HEK293 (cell line): ENCODE data around the gene ISYNA1.
A peak's percentile ranks its signal among the peaks of the same experiment; 100 is the strongest.

Experiments
- GLIS1 ChIP-seq: fragments of 450-650 bp; formaldehyde crosslinking; IDR thresholded peaks from 2 replicates; pipeline ENCODE4 v1.5.1; 2016; ENCODE audit warnings: missing biosample characterization, missing genetic modification characterization
- GLIS2 ChIP-seq: fragments of 450-650 bp; formaldehyde crosslinking; IDR thresholded peaks from 2 replicates; pipeline ENCODE4 v1.5.1; 2016; ENCODE audit warnings: missing biosample characterization, missing genetic modification characterization
- KLF16 ChIP-seq: fragments of 450-650 bp; formaldehyde crosslinking; IDR thresholded peaks from 2 replicates; pipeline ENCODE4 v1.5.1; 2017; ENCODE audit warnings: missing biosample characterization, missing genetic modification characterization
- KLF7 ChIP-seq: fragments of 450-650 bp; formaldehyde crosslinking; IDR thresholded peaks from 2 replicates; pipeline ENCODE4 v1.5.1; 2016; ENCODE audit warnings: missing biosample characterization, missing genetic modification characterization, borderline replicate concordance
- KLF8 ChIP-seq: fragments of 450-650 bp; formaldehyde crosslinking; IDR thresholded peaks from 2 replicates; pipeline ENCODE4 v1.5.1; 2016; ENCODE audit warnings: missing biosample characterization, missing genetic modification characterization
- SCRT2 ChIP-seq: fragments of 450-650 bp; formaldehyde crosslinking; IDR thresholded peaks from 2 replicates; pipeline ENCODE4 v1.5.1; 2016; ENCODE audit warnings: missing biosample characterization, missing genetic modification characterization
- SP3 ChIP-seq: fragments of 450-650 bp; formaldehyde crosslinking; IDR thresholded peaks from 2 replicates; pipeline ENCODE4 v1.5.1; 2016; ENCODE audit warnings: missing biosample characterization, missing genetic modification characterization
- SP7 ChIP-seq: fragments of 450-650 bp; formaldehyde crosslinking; IDR thresholded peaks from 2 replicates; pipeline ENCODE4 v1.5.1; 2016; ENCODE audit warnings: missing biosample characterization, missing genetic modification characterization
- YY2 ChIP-seq: fragments of 450-650 bp; formaldehyde crosslinking; IDR thresholded peaks from 2 replicates; pipeline ENCODE4 v1.5.1; 2016; ENCODE audit warnings: missing biosample characterization, missing genetic modification characterization
- ZBTB1 ChIP-seq: fragments of 450-650 bp; formaldehyde crosslinking; IDR thresholded peaks from 2 replicates; pipeline ENCODE4 v1.5.1; 2016; ENCODE audit warnings: missing biosample characterization, missing genetic modification characterization
- ZBTB20 ChIP-seq: fragments of 450-650 bp; formaldehyde crosslinking; IDR thresholded peaks from 2 replicates; pipeline ENCODE4 v1.5.1; 2016; ENCODE audit warnings: missing biosample characterization, missing genetic modification characterization
- ZBTB7A ChIP-seq: fragments of 450-650 bp; formaldehyde crosslinking; IDR thresholded peaks from 2 replicates; pipeline ENCODE4 v1.5.1; 2016; ENCODE audit warnings: low read depth, missing biosample characterization, missing genetic modification characterization
- ZBTB8A ChIP-seq: fragments of 450-650 bp; formaldehyde crosslinking; IDR thresholded peaks from 2 replicates; pipeline ENCODE4 v1.5.1; 2016; ENCODE audit warnings: missing biosample characterization, missing genetic modification characterization
- ZEB2 ChIP-seq: fragments of 450-650 bp; formaldehyde crosslinking; IDR thresholded peaks from 2 replicates; pipeline ENCODE4 v1.5.1; 2016; ENCODE audit warnings: missing biosample characterization, missing genetic modification characterization
- ZNF239 ChIP-seq: fragments of 450-650 bp; formaldehyde crosslinking; IDR thresholded peaks from 2 replicates; pipeline ENCODE4 v1.5.1; 2016; ENCODE audit warnings: missing biosample characterization, missing genetic modification characterization
- ZNF24 ChIP-seq: fragments of 450-650 bp; formaldehyde crosslinking; IDR thresholded peaks from 2 replicates; pipeline ENCODE4 v1.5.1; 2016; ENCODE audit warnings: missing biosample characterization, missing genetic modification characterization
- ZNF324 ChIP-seq: fragments of 450-650 bp; formaldehyde crosslinking; IDR thresholded peaks from 2 replicates; pipeline ENCODE4 v1.5.1; 2016; ENCODE audit warnings: missing biosample characterization, missing genetic modification characterization
- ZNF335 ChIP-seq: fragments of 450-650 bp; formaldehyde crosslinking; conservative IDR thresholded peaks from 2 replicates; pipeline ENCODE4 v1.5.1; 2016; ENCODE audit warnings: missing biosample characterization, missing genetic modification characterization
- ZNF341 ChIP-seq: fragments of 450-650 bp; formaldehyde crosslinking; IDR thresholded peaks from 2 replicates; pipeline ENCODE4; 2016; ENCODE audit warnings: low read depth, missing biosample characterization, missing genetic modification characterization
- ZNF391 ChIP-seq: fragments of 450-650 bp; formaldehyde crosslinking; IDR thresholded peaks from 2 replicates; pipeline ENCODE4 v1.5.1; 2016; ENCODE audit warnings: low read depth, missing biosample characterization, missing genetic modification characterization, borderline replicate concordance
- ZNF501 ChIP-seq: fragments of 450-650 bp; formaldehyde crosslinking; IDR thresholded peaks from 2 replicates; pipeline ENCODE4 v1.5.1; 2016; ENCODE audit warnings: missing biosample characterization, missing genetic modification characterization
- ZNF600 ChIP-seq: fragments of 450-650 bp; formaldehyde crosslinking; IDR thresholded peaks from 2 replicates; pipeline ENCODE4 v1.5.1; 2016; ENCODE audit warnings: missing biosample characterization, missing genetic modification characterization
- ZNF624 ChIP-seq: fragments of 450-650 bp; formaldehyde crosslinking; IDR thresholded peaks from 2 replicates; pipeline ENCODE4 v1.5.1; 2017; ENCODE audit warnings: missing biosample characterization, missing genetic modification characterization
- ZNF76 ChIP-seq: fragments of 450-650 bp; formaldehyde crosslinking; IDR thresholded peaks from 2 replicates; pipeline ENCODE4; 2016; ENCODE audit warnings: low read depth, missing biosample characterization, missing genetic modification characterization, borderline replicate concordance
- ZNF777 ChIP-seq: fragments of 450-650 bp; formaldehyde crosslinking; IDR thresholded peaks from 2 replicates; pipeline ENCODE4 v1.5.1; 2017; ENCODE audit warnings: missing biosample characterization, missing genetic modification characterization, borderline replicate concordance
- ZNF785 ChIP-seq: fragments of 450-650 bp; formaldehyde crosslinking; IDR thresholded peaks from 2 replicates; pipeline ENCODE4 v1.5.1; 2016; ENCODE audit warnings: missing biosample characterization, missing genetic modification characterization
- TF ChIP-seq, protein P1 (sequence below): fragments of 450-650 bp; formaldehyde crosslinking; IDR thresholded peaks from 2 replicates; pipeline ENCODE4 v1.5.1; 2016; ENCODE audit warnings: missing biosample characterization, missing genetic modification characterization
- TF ChIP-seq, protein P2 (sequence below): fragments of 450-650 bp; formaldehyde crosslinking; IDR thresholded peaks from 2 replicates; pipeline ENCODE4 v1.5.1; 2016; ENCODE audit warnings: missing biosample characterization, missing genetic modification characterization
- TF ChIP-seq, protein P3 (sequence below): fragments of 450-650 bp; formaldehyde crosslinking; IDR thresholded peaks from 2 replicates; pipeline ENCODE4 v1.5.1; 2016; ENCODE audit warnings: missing biosample characterization, missing genetic modification characterization
- TF ChIP-seq, protein P4 (sequence below): fragments of 450-650 bp; formaldehyde crosslinking; IDR thresholded peaks from 2 replicates; pipeline ENCODE4 v1.5.1; 2016; ENCODE audit warnings: missing biosample characterization, missing genetic modification characterization
- TF ChIP-seq, protein P5 (sequence below): fragments of 450-650 bp; formaldehyde crosslinking; IDR thresholded peaks from 2 replicates; pipeline ENCODE4 v1.5.1; 2016; ENCODE audit warnings: missing biosample characterization, missing genetic modification characterization

The ISYNA1 gene

DNA sequence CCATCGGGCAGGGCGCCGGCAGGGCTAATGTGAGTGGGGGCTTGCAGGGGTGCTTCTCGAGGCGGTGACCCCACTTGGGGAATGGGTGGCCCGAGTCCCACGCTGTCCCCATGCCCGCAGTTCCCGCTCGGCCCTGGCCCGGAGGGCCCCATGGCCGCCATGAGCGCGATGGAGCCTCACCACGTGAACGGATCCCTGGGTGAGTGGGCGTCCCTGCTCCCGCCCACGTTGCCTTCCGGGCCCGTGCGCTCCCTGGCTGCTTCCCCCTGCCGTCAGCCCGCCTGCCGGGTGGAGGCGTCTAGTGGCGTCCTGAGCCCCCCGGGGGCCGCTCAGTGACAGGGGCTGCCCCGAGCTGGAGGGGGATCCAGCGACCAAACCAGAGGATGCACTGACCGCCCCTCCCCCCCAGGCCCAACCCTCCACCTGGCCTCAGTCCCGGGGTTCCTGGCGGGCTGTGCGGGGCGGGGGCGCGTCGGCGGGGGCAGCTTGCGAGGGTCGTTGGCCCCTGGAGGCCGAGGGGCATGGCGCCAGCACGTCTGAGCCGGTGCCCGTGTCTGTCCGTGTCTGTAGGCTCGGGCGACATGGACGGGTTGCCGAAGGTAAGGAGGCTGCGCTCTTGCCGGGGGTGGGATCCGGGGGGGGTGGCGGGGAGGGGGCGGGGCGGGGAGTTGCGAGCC is 4.8 kb downstream of the ISYNA1 start (continued):
- peak; percentile 98 for TF ChIP-seq KLF16 (tag by site-specific recombination)
- peak; percentile 93 for TF ChIP-seq YY2 (tag by site-specific recombination)
- TF ChIP-seq ZNF501 (tag by site-specific recombination) = peak; percentile 94
- TF ChIP-seq ZNF24 (tag by site-specific recombination) = peak; percentile 61; the same call in 1 of the 2 replicates
- peak; percentile 96 for TF ChIP-seq KLF8 (tag by site-specific recombination)
- TF ChIP-seq ZBTB8A (tag by site-specific recombination) = peak; percentile 97
- peak; percentile 93 for TF ChIP-seq GLIS2
- TF ChIP-seq ZBTB20 (tag by site-specific recombination) = peak; percentile 77; the same call in 1 of the 2 replicates
- peak; percentile 99 for TF ChIP-seq ZBTB7A (tag by site-specific recombination)
- TF ChIP-seq ZNF335 (tag by site-specific recombination) = peak; percentile 76
- TF ChIP-seq, protein P1, sequence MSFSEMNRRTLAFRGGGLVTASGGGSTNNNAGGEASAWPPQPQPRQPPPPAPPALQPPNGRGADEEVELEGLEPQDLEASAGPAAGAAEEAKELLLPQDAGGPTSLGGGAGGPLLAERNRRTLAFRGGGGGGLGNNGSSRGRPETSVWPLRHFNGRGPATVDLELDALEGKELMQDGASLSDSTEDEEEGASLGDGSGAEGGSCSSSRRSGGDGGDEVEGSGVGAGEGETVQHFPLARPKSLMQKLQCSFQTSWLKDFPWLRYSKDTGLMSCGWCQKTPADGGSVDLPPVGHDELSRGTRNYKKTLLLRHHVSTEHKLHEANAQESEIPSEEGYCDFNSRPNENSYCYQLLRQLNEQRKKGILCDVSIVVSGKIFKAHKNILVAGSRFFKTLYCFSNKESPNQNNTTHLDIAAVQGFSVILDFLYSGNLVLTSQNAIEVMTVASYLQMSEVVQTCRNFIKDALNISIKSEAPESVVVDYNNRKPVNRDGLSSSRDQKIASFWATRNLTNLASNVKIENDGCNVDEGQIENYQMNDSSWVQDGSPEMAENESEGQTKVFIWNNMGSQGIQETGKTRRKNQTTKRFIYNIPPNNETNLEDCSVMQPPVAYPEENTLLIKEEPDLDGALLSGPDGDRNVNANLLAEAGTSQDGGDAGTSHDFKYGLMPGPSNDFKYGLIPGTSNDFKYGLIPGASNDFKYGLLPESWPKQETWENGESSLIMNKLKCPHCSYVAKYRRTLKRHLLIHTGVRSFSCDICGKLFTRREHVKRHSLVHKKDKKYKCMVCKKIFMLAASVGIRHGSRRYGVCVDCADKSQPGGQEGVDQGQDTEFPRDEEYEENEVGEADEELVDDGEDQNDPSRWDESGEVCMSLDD (tag by site-specific recombination) = peak; percentile 97
- peak; percentile 68; the same call in 1 of the 2 replicates for TF ChIP-seq ZNF239
- TF ChIP-seq ZNF600 (tag by site-specific recombination) = peak; percentile 75; the same call in 1 of the 2 replicates
- TF ChIP-seq ZNF777 (tag by site-specific recombination) = peak; percentile 66
- peak; percentile 92 for TF ChIP-seq ZEB2 (tag by site-specific recombination)
- 0 out of 2 replicates have a peak, but pooled peaks have one; percentile 34 for TF ChIP-seq KLF7
- peak; percentile 91 for TF ChIP-seq SP7 (tag by site-specific recombination)
- TF ChIP-seq, protein P2, sequence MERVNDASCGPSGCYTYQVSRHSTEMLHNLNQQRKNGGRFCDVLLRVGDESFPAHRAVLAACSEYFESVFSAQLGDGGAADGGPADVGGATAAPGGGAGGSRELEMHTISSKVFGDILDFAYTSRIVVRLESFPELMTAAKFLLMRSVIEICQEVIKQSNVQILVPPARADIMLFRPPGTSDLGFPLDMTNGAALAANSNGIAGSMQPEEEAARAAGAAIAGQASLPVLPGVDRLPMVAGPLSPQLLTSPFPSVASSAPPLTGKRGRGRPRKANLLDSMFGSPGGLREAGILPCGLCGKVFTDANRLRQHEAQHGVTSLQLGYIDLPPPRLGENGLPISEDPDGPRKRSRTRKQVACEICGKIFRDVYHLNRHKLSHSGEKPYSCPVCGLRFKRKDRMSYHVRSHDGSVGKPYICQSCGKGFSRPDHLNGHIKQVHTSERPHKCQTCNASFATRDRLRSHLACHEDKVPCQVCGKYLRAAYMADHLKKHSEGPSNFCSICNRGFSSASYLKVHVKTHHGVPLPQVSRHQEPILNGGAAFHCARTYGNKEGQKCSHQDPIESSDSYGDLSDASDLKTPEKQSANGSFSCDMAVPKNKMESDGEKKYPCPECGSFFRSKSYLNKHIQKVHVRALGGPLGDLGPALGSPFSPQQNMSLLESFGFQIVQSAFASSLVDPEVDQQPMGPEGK (tag by site-specific recombination) = peak; percentile 99
- TF ChIP-seq, protein P3, sequence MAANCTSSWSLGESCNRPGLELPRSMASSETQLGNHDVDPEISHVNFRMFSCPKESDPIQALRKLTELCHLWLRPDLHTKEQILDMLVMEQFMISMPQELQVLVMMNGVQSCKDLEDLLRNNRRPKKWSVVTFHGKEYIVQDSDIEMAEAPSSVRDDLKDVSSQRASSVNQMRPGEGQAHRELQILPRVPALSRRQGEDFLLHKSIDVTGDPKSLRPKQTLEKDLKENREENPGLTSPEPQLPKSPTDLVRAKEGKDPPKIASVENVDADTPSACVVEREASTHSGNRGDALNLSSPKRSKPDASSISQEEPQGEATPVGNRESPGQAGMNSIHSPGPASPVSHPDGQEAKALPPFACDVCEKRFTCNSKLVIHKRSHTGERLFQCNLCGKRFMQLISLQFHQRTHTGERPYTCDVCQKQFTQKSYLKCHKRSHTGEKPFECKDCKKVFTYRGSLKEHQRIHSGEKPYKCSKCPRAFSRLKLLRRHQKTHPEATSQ (tag by site-specific recombination) = 0 out of 2 replicates have a peak, but pooled peaks have one; percentile 49
- no peak; the same call in none of the 2 replicates for TF ChIP-seq ZNF324 (tag by site-specific recombination)
- peak; percentile 79 for TF ChIP-seq SP3 (tag by site-specific recombination)
- 0 out of 2 replicates have a peak, but pooled peaks have one; percentile 20 for TF ChIP-seq SCRT2 (tag by site-specific recombination)
- TF ChIP-seq, protein P4, sequence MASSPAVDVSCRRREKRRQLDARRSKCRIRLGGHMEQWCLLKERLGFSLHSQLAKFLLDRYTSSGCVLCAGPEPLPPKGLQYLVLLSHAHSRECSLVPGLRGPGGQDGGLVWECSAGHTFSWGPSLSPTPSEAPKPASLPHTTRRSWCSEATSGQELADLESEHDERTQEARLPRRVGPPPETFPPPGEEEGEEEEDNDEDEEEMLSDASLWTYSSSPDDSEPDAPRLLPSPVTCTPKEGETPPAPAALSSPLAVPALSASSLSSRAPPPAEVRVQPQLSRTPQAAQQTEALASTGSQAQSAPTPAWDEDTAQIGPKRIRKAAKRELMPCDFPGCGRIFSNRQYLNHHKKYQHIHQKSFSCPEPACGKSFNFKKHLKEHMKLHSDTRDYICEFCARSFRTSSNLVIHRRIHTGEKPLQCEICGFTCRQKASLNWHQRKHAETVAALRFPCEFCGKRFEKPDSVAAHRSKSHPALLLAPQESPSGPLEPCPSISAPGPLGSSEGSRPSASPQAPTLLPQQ (tag by site-specific recombination) = peak; percentile 86
- TF ChIP-seq, protein P5, sequence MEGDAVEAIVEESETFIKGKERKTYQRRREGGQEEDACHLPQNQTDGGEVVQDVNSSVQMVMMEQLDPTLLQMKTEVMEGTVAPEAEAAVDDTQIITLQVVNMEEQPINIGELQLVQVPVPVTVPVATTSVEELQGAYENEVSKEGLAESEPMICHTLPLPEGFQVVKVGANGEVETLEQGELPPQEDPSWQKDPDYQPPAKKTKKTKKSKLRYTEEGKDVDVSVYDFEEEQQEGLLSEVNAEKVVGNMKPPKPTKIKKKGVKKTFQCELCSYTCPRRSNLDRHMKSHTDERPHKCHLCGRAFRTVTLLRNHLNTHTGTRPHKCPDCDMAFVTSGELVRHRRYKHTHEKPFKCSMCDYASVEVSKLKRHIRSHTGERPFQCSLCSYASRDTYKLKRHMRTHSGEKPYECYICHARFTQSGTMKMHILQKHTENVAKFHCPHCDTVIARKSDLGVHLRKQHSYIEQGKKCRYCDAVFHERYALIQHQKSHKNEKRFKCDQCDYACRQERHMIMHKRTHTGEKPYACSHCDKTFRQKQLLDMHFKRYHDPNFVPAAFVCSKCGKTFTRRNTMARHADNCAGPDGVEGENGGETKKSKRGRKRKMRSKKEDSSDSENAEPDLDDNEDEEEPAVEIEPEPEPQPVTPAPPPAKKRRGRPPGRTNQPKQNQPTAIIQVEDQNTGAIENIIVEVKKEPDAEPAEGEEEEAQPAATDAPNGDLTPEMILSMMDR = peak; percentile 75; the same call in 1 of the 2 replicates
- TF ChIP-seq ZBTB1 (tag by site-specific recombination) = 0 out of 2 replicates have a peak, but pooled peaks have one; percentile 15
- peak; percentile 88 for TF ChIP-seq GLIS1 (tag by site-specific recombination)
- 0 out of 2 replicates have a peak, but pooled peaks have one; percentile 72 for TF ChIP-seq ZNF785 (tag by site-specific recombination)
- TF ChIP-seq ZNF391 (tag by site-specific recombination) = peak; percentile 65; the same call in 1 of the 2 replicates
- peak; percentile 71 for TF ChIP-seq ZNF76 (tag by site-specific recombination)
- TF ChIP-seq ZNF341 = peak; percentile 96
- TF ChIP-seq ZNF624 (tag by site-specific recombination) = no peak
